Activated naive CD8-positive, alpha-beta T cell treated with anti-CD3 and anti-CD28 coated beads for 36 hours (primary cell): Measurements from ENCODE around the gene VMP1. TPM values are rescaled to one million over a fixed set of nuclear protein-coding genes. Genes with fewer than 3 reads are reported as not detected.
A peak's percentile ranks its signal among the peaks of the same experiment; 100 is the strongest.
"Not testable (repeated sequence)": the region's sequence is repeated elsewhere in the genome, so short reads cannot be mapped to it uniquely, and the experiment has no call there.

ENCODE experiments used
- DNase-seq: peaks from one replicate; pipeline ENCODE4 v3.0.0; 2021
- H3K27ac Mint-ChIP-seq: one replicate; pipeline ENCODE4 v1.8.0; 2022; ENCODE audit warnings: mild to moderate bottlenecking, moderate library complexity, mixed read lengths
- H3K27me3 Mint-ChIP-seq: one replicate; pipeline ENCODE4 v1.8.0; 2022; ENCODE audit warnings: mild to moderate bottlenecking, mixed read lengths
- H3K36me3 Mint-ChIP-seq: one replicate; pipeline ENCODE4 v1.8.0; 2021; ENCODE audit warnings: mild to moderate bottlenecking, mixed read lengths
- H3K4me1 Mint-ChIP-seq: one replicate; pipeline ENCODE4 v1.8.0; 2021; ENCODE audit warnings: mixed read lengths
- H3K4me3 Mint-ChIP-seq: one replicate; pipeline ENCODE4 v1.8.0; 2022; ENCODE audit warnings: mild to moderate bottlenecking, moderate library complexity, mixed read lengths
- H3K9me3 Mint-ChIP-seq: one replicate; pipeline ENCODE4 v1.8.0; 2022; ENCODE audit warnings: mixed read lengths
- total RNA-seq, 2 experiments: library from RNA; stranded (reverse); gene quantifications; one replicate each; pipeline ENCODE4 v1.2.3, GENCODE V29; 2021

VMP1 gene
- total RNA-seq, 2 experiments from 2014 or later, result 137 to 143 TPM

GRCh38 chr17:59815965-59816364 is 108.5 kb downstream of the VMP1 start:
- Mint-ChIP-seq H3K36me3 (peaks cover 36% of the 10 kb centered on the region), H3K27me3 (no peaks in the 10 kb centered on the region), H3K27ac (no peak overlapping the region), H3K4me3 (no peak overlapping the region), H3K4me1 (peaks cover 13% of the 10 kb centered on the region), H3K9me3 (no peaks in the 10 kb centered on the region)
- DNase-seq, result no peak

- DNase-seq, result peak; percentile 60
- no peaks in the 10 kb centered on the region for H3K9me3 Mint-ChIP-seq
Measured at GRCh38 chr17:59825533-59826322, 118.3 kb downstream of the VMP1 start.

GRCh38 chr17:59826706-59827453 is 119.4 kb downstream of the VMP1 start:
- no peak for DNase-seq
- H3K36me3 Mint-ChIP-seq, result peaks cover 56% of the 10 kb centered on the region
- peak overlapping the region; percentile 65 for H3K4me3 Mint-ChIP-seq
- no peaks in the 10 kb centered on the region for H3K27me3 Mint-ChIP-seq
- H3K4me1 Mint-ChIP-seq, result peaks cover 63% of the 10 kb centered on the region
- no peaks in the 10 kb centered on the region for H3K9me3 Mint-ChIP-seq
- peak overlapping the region; percentile 94 for H3K27ac Mint-ChIP-seq

More at GRCh38 chr17:59825533-59826322, 118.3 kb downstream of the VMP1 start:
- Mint-ChIP-seq H3K27me3 (no peaks in the 10 kb centered on the region), H3K36me3 (peaks cover 50% of the 10 kb centered on the region), H3K27ac (peak overlapping the region; percentile 94), H3K4me1 (peaks cover 56% of the 10 kb centered on the region), H3K4me3 (peak overlapping the region; percentile 65)

GRCh38 chr17:59827721-59828477 is 120.4 kb downstream of the VMP1 start:
- Mint-ChIP-seq H3K4me1 (peaks cover 68% of the 10 kb centered on the region), H3K27ac (peak overlapping the region; percentile 94), H3K9me3 (no peaks in the 10 kb centered on the region), H3K36me3 (peaks cover 52% of the 10 kb centered on the region), H3K4me3 (peak overlapping the region; percentile 78), H3K27me3 (no peaks in the 10 kb centered on the region)
- no peak for DNase-seq

- H3K4me1 Mint-ChIP-seq, result peaks cover 71% of the 10 kb centered on the region
- no peak for DNase-seq
- peak overlapping the region; percentile 94 for H3K27ac Mint-ChIP-seq
- H3K36me3 Mint-ChIP-seq, result peaks cover 53% of the 10 kb centered on the region
- peak overlapping the region; percentile 78 for H3K4me3 Mint-ChIP-seq
- no peaks in the 10 kb centered on the region for H3K9me3 Mint-ChIP-seq
- no peaks in the 10 kb centered on the region for H3K27me3 Mint-ChIP-seq
Measured at GRCh38 chr17:59828478-59828760, 121.0 kb downstream of the VMP1 start.

- Mint-ChIP-seq H3K27ac (peak overlapping the region; percentile 94), H3K36me3 (peaks cover 53% of the 10 kb centered on the region), H3K4me1 (peaks cover 73% of the 10 kb centered on the region), H3K4me3 (peak overlapping the region; percentile 78)
- H3K9me3 Mint-ChIP-seq, H3K27me3 Mint-ChIP-seq, DNase-seq: not testable (repeated sequence)
Measured at GRCh38 chr17:59828819-59829216, 121.4 kb downstream of the VMP1 start.

- Mint-ChIP-seq H3K4me1 (peaks cover 73% of the 10 kb centered on the region), H3K9me3 (no peaks in the 10 kb centered on the region), H3K27ac (peak overlapping the region; percentile 94), H3K36me3 (peaks cover 54% of the 10 kb centered on the region), H3K4me3 (peak overlapping the region; percentile 78), H3K27me3 (no peaks in the 10 kb centered on the region)
- peak; percentile 55 for DNase-seq
Measured at GRCh38 chr17:59829217-59830006, 122.0 kb downstream of the VMP1 start.

- Mint-ChIP-seq H3K36me3 (peaks cover 54% of the 10 kb centered on the region), H3K4me1 (peaks cover 73% of the 10 kb centered on the region), H3K9me3 (no peaks in the 10 kb centered on the region), H3K27me3 (no peaks in the 10 kb centered on the region), H3K4me3 (peak overlapping the region; percentile 78), H3K27ac (peak overlapping the region; percentile 94)
- no peak for DNase-seq
Measured at GRCh38 chr17:59830007-59830630, 122.7 kb downstream of the VMP1 start.

- H3K4me1 Mint-ChIP-seq, result peaks cover 67% of the 10 kb centered on the region
- no peaks in the 10 kb centered on the region for H3K9me3 Mint-ChIP-seq
- H3K4me3 Mint-ChIP-seq, result peak overlapping the region; percentile 32
- H3K27ac Mint-ChIP-seq, result peak overlapping the region; percentile 94
- DNase-seq, result no peak
- H3K36me3 Mint-ChIP-seq, result peaks cover 48% of the 10 kb centered on the region
- no peaks in the 10 kb centered on the region for H3K27me3 Mint-ChIP-seq
Measured at GRCh38 chr17:59830846-59831486, 123.5 kb downstream of the VMP1 start.

- Mint-ChIP-seq H3K27ac (peak overlapping the region; percentile 74), H3K36me3 (peaks cover 31% of the 10 kb centered on the region), H3K9me3 (no peaks in the 10 kb centered on the region), H3K4me1 (peaks cover 67% of the 10 kb centered on the region), H3K4me3 (peak overlapping the region; percentile 29), H3K27me3 (peaks cover 3% of the 10 kb centered on the region)
- no peak for DNase-seq
Measured at GRCh38 chr17:59832883-59833379, 125.5 kb downstream of the VMP1 start.

- Mint-ChIP-seq H3K9me3 (peaks cover 4% of the 10 kb centered on the region), H3K27ac (peak overlapping the region; percentile 100), H3K27me3 (peaks cover 38% of the 10 kb centered on the region), H3K4me3 (peak overlapping the region; percentile 99), H3K36me3 (peaks cover 61% of the 10 kb centered on the region), H3K4me1 (peaks cover 59% of the 10 kb centered on the region)
- DNase-seq, result peak; percentile 61
Measured at GRCh38 chr17:59837308-59838051, 130.0 kb downstream of the VMP1 start.

- peaks cover 61% of the 10 kb centered on the region for H3K4me1 Mint-ChIP-seq
- no peak for DNase-seq
- peak overlapping the region; percentile 100 for H3K27ac Mint-ChIP-seq
- H3K27me3 Mint-ChIP-seq, result peaks cover 43% of the 10 kb centered on the region
- peaks cover 4% of the 10 kb centered on the region for H3K9me3 Mint-ChIP-seq
- H3K4me3 Mint-ChIP-seq, result peak overlapping the region; percentile 99
- peaks cover 63% of the 10 kb centered on the region for H3K36me3 Mint-ChIP-seq
Measured at GRCh38 chr17:59838052-59838916, 130.8 kb downstream of the VMP1 start.
